ENCODE data around the gene SHROOM3.
"Not testable (repeated sequence)": the region's sequence is repeated elsewhere in the genome, so short reads cannot be mapped to it uniquely, and the experiment has no call there.

SHROOM3 gene

DNA sequence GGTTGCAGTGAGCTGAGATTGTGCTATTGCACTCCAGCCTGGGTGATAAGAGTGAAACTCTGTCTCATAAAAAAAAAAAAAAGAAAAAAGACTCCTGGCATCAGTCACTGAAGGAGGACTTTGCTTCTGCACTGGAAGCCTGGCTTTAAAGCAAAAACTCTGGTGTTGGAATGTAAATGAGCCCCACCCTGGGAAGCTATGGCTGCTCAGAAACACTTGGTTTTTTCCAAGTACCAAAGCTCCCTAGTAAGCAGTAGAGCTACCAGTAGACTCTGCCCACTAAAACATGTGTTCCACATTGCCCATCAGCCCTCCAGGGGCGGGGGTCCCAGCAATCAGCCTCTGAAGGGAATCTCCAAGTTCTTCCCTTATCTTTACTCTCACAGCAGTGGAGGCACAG, 154.4 kb downstream of the SHROOM3 start:
- in situ Hi-C loops (cut with HindIII; ENCODE audit: low sequenced_read_pairs) = no loop called here

GRCh38 chr4:76589872-76590797, 155.1 kb downstream of the SHROOM3 start:
- in situ Hi-C loops (cut with HindIII; ENCODE audit: low sequenced_read_pairs) = no loop called here

GRCh38 chr4:76590798-76591281, 155.8 kb downstream of the SHROOM3 start:
- in situ Hi-C loops (cut with HindIII; ENCODE audit: low sequenced_read_pairs) = no loop called here

GRCh38 chr4:76591992-76592391, 157.0 kb downstream of the SHROOM3 start:
- in situ Hi-C loops (cut with HindIII; ENCODE audit: low sequenced_read_pairs) = no loop called here

- in situ Hi-C loops (cut with HindIII; ENCODE audit: low sequenced_read_pairs) = no loop called here
Measured at GRCh38 chr4:76592460-76592859, 157.4 kb downstream of the SHROOM3 start.

- in situ Hi-C loops (cut with HindIII; ENCODE audit: low sequenced_read_pairs) = no loop called here
Measured at GRCh38 chr4:76594173-76594572, 159.1 kb downstream of the SHROOM3 start.

GRCh38 chr4:76595435-76595834, 160.4 kb downstream of the SHROOM3 start:
- in situ Hi-C loops (cut with HindIII; ENCODE audit: low sequenced_read_pairs) = no loop called here

DNA sequence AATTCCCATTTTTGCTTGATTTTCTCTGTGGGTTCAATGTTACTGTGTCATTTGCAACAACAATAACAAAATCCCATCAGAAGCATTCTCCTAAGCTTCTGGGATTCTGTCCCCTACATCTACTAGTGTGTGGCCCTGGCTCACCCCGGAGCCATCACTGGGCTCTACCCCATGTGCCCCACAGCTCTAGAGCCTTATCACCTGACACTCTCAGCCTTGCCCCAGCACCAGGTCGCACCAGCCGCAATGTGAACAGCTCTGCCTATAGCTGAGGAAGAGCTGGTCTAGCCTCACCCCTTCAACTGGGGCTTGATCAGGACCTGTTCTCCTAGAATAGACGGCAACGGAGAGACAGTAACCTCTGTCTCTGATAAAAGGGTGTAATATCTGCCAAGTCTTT, 161.7 kb downstream of the SHROOM3 start:
- in situ Hi-C loops (cut with HindIII; ENCODE audit: low sequenced_read_pairs) = no loop called here

DNA sequence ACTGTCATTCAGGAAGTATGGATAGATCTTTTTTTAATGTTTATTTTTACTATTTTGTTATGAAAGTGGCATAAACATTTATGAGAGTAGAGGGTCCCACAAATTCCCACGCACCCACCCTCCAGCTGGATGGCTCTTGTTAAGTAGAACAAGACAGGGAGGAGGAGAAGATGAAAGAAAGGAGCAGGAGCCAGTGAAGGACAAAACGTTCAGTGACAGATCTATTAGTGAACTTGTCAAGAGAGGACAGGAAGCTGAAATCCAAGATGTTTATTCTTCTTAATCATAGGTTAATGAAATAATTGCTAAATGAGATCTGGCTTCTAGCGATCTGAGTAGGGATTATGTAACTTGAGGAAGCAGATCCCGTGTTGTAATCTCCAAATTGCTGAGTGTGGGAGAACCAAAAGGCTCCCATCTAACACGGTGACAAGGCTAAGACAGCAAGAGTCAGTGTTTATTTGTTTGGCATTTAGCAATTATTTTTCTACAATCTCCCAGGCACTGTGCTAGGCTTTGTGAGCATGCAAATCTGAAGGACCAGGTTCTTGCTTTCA, 162.5 kb downstream of the SHROOM3 start:
- in situ Hi-C loops (cut with HindIII; ENCODE audit: low sequenced_read_pairs) = no loop called here

DNA sequence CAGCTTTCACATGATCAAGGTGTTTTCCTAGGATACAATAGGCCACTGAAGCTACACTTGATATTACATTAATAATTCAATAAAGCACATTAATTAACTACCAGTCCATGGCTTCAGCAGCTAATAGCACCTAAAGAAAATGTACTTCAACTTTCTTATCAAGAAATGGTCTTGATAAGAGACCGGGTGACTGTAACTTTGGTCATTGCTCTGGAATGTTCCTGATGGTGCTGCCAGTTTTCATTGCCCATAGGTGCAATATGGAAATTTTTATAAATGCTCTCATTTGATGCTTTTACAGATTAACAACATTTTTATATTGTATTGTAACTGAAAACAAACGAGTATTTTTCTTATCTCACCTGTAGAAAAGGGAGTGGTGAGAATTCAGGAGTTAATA, 165.4 kb downstream of the SHROOM3 start:
- in situ Hi-C loops (cut with HindIII; ENCODE audit: low sequenced_read_pairs) = no loop called here

DNA sequence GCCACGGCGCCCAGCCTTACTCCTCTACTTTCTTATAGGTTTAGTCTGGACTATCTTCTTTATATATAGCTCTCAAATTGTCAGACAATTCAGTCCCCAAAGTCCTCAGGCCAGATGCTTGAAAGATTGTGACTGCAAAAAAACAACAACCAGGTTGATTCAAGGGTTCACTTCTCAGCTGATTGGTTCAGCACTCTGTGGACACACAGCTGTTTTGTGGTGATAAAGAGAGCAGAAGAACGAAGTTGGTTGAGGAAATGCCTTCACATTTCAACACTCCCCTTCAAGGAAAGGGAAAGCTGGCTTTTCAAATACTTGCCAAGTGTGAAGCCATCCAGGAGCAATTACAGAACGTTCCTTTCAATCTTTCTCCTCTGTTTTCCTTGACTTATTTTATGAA, 166.8 kb downstream of the SHROOM3 start:
- in situ Hi-C loops (cut with HindIII; ENCODE audit: low sequenced_read_pairs) = no loop called here

GRCh38 chr4:76605099-76605563, 170.1 kb downstream of the SHROOM3 start:
- in situ Hi-C loops (cut with HindIII; ENCODE audit: low sequenced_read_pairs) = no loop called here

DNA sequence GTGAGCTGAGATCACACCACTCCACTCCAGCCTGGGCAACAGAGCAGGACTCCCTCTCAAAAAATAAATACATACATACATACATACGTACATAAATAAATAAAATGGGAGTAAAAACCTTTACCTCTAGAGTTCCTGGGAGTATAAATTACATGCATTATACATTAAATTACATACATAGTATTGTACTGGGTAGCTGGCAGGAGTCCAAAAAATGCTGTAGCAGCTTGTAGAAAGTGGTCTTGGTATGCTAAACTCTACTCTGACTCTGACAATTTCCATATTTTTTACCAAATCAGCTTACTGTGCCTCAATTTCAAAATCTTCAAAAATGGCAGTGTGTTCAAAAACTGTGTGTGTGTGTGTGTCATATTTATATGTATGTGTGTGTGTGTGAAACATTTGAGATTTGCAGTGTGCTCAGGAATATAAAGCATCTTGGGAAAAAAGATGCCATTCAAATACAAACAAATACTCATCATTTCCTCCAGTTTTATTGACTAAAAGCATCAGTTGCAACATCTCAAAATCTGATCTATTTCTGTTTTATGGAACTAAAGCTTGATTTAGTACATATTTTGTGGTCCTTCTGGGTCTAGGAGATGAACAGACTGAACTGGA, 171.7 kb downstream of the SHROOM3 start:
- in situ Hi-C loops (cut with HindIII; ENCODE audit: low sequenced_read_pairs) = no loop called here

DNA sequence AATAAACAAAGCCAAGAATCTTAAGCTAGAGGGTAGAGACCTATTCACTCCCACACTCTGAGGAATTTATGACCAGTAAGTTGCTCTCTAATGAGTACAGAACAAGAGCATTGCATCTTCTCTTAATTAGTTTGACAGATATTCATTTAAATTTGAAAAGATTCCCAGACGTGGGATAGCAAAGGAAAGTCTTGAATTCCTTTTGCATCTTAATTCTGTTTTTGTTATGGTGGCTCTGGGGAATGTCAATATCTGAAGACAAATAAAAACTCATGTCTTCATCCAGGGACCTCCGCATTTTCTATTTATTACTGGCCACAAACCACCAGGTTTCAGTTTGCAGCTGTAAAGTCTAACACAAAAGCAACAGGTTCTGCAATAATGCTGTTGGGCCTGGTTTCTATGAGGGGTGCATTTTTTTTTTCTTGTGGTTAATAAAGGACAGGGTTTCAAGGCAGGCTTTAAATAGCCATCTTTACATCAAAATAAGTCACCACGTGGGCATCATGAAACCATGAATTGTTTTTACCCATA, 172.3 kb downstream of the SHROOM3 start:
- in situ Hi-C loops (cut with HindIII; ENCODE audit: low sequenced_read_pairs) = no loop called here

DNA sequence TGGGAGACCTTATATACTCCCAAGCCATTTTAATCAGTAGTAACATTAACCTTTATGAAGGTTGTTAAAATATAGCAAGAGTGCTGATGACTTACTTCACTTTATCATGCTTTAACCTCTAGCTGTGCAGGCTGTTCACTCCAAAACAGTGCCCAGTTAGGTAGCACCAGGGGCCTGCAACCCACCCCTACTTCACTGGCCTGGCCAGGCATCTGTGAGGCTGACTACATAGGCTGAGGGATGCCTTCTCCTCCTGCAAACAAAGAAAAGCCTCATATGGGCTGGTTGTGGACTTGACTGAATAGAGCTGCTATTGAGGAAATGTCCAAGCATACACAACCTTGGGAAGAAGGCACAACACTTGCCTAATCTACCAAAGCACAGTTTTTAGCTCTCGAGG, 172.8 kb downstream of the SHROOM3 start:
- in situ Hi-C loops (cut with HindIII; ENCODE audit: low sequenced_read_pairs) = no loop called here

GRCh38 chr4:76608549-76608948, 173.5 kb downstream of the SHROOM3 start:
- in situ Hi-C loops (cut with HindIII; ENCODE audit: low sequenced_read_pairs) = not testable (repeated sequence)

DNA sequence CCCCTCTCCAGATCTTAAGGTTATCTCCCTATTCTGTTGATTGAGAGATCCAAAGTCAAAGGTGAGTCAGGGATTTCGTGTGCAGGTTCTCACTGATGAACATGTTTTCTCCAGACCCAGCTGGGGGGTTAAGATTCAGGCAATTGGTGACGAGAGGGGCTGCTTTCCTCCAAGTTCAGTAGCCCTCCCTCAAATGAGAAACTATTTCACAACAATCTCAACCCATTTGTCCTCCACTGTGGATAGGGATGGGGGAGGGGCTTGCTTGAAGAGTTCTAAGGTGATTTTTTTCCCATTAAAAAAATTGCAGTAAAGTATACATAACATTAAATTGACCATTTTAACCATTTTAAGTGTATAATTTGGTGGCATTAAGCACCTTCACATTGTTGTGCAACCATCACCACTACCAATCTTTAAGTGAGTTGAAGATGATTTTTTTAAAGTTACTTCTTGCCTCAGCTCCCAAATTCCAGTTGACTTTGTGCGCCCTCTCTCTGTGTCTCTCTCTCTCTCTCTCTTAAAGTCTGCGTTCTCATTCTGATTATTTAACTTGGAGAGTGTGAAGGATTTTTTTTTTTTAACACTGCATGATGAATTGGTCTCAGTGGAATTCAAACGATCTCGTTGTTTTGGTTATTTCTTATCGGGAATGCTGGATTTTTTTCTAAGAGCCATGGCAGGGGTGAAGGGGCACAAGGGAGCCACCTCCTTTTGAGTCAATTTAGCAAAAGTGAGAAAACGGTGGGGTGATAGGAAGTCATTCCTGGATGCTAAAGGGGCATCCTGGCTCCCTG, 175.9 kb downstream of the SHROOM3 start:
- in situ Hi-C loops (cut with HindIII; ENCODE audit: low sequenced_read_pairs) = no loop called here

- in situ Hi-C loops (cut with HindIII; ENCODE audit: low sequenced_read_pairs) = no loop called here
Measured at GRCh38 chr4:76611616-76612207, 176.7 kb downstream of the SHROOM3 start.

DNA sequence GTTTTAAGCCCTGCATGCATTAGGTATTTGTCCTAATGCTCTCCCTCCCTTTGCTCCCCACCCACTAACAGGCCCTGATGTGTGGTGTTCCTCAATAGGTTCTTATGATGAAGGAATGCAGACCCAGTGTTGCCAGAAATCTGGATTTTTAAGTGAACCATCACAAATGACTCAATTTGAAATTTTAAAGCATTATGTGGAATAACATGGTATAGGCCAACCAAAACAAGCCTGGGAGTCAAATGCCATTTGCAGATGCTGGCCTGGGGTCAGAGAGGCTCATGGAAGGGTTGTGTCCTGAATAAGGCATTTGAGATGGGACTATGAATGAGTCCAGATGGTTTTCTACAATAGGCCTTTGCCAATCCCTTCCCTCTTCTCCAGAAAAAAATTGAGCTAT, 179.6 kb downstream of the SHROOM3 start:
- in situ Hi-C loops (cut with HindIII; ENCODE audit: low sequenced_read_pairs) = no loop called here

- in situ Hi-C loops (cut with HindIII; ENCODE audit: low sequenced_read_pairs) = no loop called here
Measured at GRCh38 chr4:76615999-76616398, 181.0 kb downstream of the SHROOM3 start.
